ENCODE data around the gene TSC22D2.

Gene TSC22D2

DNA sequence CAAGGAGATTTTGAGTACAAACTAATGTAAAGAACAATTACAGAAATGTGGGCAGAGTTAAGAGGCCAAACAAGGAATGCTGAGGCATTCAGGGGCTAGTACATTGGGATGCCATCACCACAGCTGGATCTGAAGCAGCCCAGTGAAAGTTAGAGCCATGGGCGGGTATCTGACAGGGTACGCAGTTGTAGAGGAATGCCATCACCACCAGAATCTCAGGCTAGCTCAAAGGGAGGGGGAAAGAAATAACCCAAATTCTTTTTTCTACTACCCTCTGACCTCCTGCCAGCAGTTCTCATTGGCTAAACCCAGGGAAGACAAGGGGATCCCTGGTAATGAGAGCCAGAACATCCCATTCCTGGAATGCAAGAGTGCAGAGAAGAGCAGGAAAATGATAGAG, 9.0 kb upstream of the TSC22D2 start:
- Mint-ChIP-seq H3K4me1 (peaks cover 14% of the 10 kb centered on the region), H3K27ac (no peak overlapping the region), H3K4me3 (no peak overlapping the region), H3K27me3 (ENCODE audit: low read depth, poor library complexity) (no peaks in the 10 kb centered on the region), H3K36me3 (ENCODE audit: low read depth) (no peaks in the 10 kb centered on the region), H3K9me3 (no peaks in the 10 kb centered on the region)
- no peak for DNase-seq
- TF ChIP-seq, protein P1, sequence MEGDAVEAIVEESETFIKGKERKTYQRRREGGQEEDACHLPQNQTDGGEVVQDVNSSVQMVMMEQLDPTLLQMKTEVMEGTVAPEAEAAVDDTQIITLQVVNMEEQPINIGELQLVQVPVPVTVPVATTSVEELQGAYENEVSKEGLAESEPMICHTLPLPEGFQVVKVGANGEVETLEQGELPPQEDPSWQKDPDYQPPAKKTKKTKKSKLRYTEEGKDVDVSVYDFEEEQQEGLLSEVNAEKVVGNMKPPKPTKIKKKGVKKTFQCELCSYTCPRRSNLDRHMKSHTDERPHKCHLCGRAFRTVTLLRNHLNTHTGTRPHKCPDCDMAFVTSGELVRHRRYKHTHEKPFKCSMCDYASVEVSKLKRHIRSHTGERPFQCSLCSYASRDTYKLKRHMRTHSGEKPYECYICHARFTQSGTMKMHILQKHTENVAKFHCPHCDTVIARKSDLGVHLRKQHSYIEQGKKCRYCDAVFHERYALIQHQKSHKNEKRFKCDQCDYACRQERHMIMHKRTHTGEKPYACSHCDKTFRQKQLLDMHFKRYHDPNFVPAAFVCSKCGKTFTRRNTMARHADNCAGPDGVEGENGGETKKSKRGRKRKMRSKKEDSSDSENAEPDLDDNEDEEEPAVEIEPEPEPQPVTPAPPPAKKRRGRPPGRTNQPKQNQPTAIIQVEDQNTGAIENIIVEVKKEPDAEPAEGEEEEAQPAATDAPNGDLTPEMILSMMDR (IDR thresholded peaks at IDR 0.05): no peak

DNA sequence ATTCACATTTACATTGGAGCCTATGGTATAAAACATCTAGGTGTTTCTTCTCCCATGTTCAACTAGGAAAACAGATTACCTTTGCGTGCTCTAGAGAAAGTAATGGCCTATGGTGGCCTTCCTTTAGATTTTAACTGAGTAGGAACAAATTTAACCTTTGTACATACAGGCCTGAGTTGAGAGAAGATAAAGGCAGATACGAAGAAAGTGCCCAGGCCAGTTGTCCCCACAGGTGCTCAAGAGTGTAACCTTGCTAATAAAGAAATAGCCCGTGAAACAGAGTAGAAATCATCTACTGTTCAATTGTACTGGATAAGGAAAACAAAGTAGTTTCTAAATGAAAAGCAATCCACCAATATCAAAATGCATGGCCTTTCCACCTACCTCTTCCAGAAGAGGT, 6.8 kb upstream of the TSC22D2 start:
- Mint-ChIP-seq H3K36me3 (ENCODE audit: low read depth) (no peaks in the 10 kb centered on the region), H3K4me3 (no peak overlapping the region), H3K4me1 (peaks cover 8% of the 10 kb centered on the region), H3K27ac (no peak overlapping the region), H3K27me3 (ENCODE audit: low read depth, poor library complexity) (no peaks in the 10 kb centered on the region), H3K9me3 (no peaks in the 10 kb centered on the region)
- TF ChIP-seq, protein P1 (IDR thresholded peaks at IDR 0.05): no peak
- DNase-seq: no peak

DNA sequence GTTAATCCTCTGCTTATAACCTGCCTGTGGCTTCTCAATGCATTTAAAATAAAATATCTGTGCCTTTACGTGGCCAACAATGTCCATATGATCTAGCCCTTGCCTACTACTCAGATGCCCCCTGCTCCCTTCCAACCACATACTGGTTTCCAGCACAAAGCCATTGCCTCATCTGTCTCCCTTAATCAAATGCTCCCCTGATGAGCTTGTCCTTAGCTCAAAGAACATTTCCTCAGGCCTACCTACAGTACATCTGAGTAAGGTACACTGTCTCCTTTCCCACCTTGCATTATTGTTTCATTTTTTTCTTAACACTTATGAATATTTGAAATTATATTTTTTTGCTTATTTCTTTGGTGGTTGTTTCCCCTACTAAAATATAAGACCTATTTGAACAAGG, 5.9 kb upstream of the TSC22D2 start:
- TF ChIP-seq, protein P1 (IDR thresholded peaks at IDR 0.05): no peak
- H3K4me3 Mint-ChIP-seq: no peak overlapping the region
- no peaks in the 10 kb centered on the region for H3K27me3 Mint-ChIP-seq (ENCODE audit: low read depth, poor library complexity)
- H3K27ac Mint-ChIP-seq: peak overlapping the region; percentile 44
- peaks cover 13% of the 10 kb centered on the region for H3K4me1 Mint-ChIP-seq
- DNase-seq: no peak
- H3K9me3 Mint-ChIP-seq: no peaks in the 10 kb centered on the region
- H3K36me3 Mint-ChIP-seq (ENCODE audit: low read depth): no peaks in the 10 kb centered on the region

DNA sequence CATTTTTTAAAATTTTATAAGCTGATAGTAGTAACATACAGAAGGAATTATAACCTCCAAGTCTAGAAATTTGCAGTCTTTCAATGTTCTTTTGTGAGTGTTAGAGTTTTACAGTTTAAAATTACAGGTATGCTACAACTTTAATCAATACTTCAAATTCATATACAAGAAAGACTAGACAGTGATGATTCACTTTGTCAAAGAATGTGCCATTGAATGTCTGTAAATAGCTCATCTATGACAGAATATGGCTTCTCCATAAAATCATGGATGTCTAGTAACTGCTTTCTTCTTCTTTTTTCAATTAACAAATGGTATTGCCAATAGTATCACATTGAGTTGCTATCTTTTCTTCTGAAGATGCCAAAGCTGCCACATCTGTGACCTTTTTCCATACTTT, 4.1 kb upstream of the TSC22D2 start:
- TF ChIP-seq, protein P1 (IDR thresholded peaks at IDR 0.05): no peak
- no peaks in the 10 kb centered on the region for H3K9me3 Mint-ChIP-seq
- no peak overlapping the region for H3K4me3 Mint-ChIP-seq
- H3K4me1 Mint-ChIP-seq: peaks cover 17% of the 10 kb centered on the region
- no peak overlapping the region for H3K27ac Mint-ChIP-seq
- no peak for DNase-seq
- no peaks in the 10 kb centered on the region for H3K36me3 Mint-ChIP-seq (ENCODE audit: low read depth)
- no peaks in the 10 kb centered on the region for H3K27me3 Mint-ChIP-seq (ENCODE audit: low read depth, poor library complexity)

DNA sequence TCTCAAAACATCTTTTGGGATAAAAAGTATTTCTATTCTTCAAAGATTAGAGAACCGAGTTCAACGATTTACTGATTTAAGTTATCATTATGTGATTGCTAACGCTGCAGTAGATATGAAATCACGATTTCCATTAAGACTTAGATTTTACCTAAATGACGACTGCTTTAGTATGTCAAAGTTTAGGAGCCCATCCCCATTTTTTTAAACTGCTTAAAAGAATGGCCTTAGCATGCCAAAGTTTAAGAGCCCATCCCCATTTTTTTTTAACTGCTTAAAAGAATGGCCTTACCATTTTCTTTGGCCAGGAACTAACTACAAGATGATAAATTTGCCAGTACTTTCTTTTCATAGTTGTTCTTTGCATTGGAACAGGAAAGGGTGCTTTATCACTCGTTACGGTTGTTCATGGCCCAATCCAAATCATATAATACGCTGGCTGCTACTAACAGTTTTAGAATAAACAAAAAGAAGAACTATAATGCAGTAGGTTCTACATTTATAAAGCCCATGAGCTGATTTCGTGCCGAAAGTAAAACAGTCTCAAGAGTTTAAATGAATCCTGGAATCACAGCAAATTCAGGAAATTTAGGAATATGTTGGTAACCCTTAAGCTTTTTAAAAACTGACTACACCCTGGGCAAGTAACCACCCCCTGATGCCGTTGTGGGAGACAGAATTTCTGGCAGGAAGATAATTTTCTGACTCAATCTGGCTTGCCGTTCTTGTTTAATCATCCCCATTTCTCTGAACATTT, 869 bp upstream of the TSC22D2 start:
- no peak for DNase-seq
- TF ChIP-seq, protein P1 (IDR thresholded peaks at IDR 0.05): no peak
- peak overlapping the region; percentile 91 for H3K4me3 Mint-ChIP-seq
- peak overlapping the region; percentile 99 for H3K27ac Mint-ChIP-seq
- no peaks in the 10 kb centered on the region for H3K9me3 Mint-ChIP-seq
- H3K27me3 Mint-ChIP-seq (ENCODE audit: low read depth, poor library complexity): peaks cover 5% of the 10 kb centered on the region
- H3K36me3 Mint-ChIP-seq (ENCODE audit: low read depth): peaks cover 12% of the 10 kb centered on the region
- H3K4me1 Mint-ChIP-seq: peaks cover 28% of the 10 kb centered on the region

DNA sequence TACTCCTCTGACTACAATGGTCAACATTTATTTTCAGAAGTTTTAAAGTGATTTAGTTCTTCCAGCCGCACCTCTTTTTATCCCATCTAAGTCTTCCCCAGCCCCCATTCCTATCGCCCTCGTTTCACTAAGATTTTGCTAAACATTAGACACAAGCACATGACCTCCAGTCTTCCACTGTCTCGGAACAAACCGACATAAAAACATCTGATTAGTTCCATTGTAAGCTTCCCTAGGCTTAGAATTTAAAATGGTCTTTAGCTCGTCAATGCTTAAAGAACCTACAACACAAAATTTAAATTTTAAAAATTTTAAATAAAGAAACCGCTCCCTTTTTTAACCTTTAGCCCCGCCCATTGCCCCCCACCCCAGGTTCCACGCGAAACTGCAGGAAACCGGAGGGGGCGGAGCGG, 284 bp upstream of the TSC22D2 start:
- H3K27ac Mint-ChIP-seq: peak overlapping the region; percentile 99
- H3K27me3 Mint-ChIP-seq (ENCODE audit: low read depth, poor library complexity): peaks cover 5% of the 10 kb centered on the region
- H3K4me3 Mint-ChIP-seq: peak overlapping the region; percentile 91
- peaks cover 12% of the 10 kb centered on the region for H3K36me3 Mint-ChIP-seq (ENCODE audit: low read depth)
- H3K9me3 Mint-ChIP-seq: no peaks in the 10 kb centered on the region
- peaks cover 34% of the 10 kb centered on the region for H3K4me1 Mint-ChIP-seq
- TF ChIP-seq, protein P1 (IDR thresholded peaks at IDR 0.05): no peak
- DNase-seq: no peak
